ENCODE measurements around the gene ATG10.
"Not testable (repeated sequence)": the region's sequence is repeated elsewhere in the genome, so short reads cannot be mapped to it uniquely, and the experiment has no call there.

ATG10 gene

GRCh38 chr5:82115858-82116257, 144.0 kb downstream of the ATG10 start:
- FAIRE-seq (no peak), DNase-seq (ENCODE audit: low spot score) (no peak)

- no peak for FAIRE-seq
Measured at GRCh38 chr5:82119889-82120288, 148.1 kb downstream of the ATG10 start.

DNA sequence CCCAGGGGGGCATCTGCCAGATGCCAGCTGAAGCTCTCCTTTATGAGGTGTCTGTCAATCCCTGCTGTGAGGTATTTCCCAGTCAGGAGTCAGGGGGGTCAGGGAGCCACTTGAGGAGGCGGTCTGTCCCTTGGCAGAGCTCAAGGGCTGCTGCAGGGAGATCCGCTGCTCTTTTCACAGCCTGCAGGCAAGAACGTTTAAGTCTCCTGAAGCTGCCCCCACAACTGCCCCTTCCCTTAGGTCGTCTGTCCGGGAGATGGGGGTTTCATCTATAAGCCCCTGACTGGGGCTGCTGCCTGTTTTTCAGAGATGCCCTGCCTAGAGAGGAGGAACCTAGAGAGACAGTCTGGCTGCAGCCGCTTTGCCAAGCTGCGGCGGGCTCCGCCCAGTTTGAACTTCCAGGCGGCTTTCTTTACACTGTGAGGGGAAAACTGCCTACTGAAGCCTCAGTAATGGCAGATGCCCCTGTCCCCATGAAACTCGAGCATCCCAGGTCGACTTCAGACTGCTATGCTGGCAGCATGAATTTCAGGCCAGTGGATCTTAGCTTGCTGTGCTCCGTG, 158.0 kb downstream of the ATG10 start:
- no peak for DNase-seq (ENCODE audit: low spot score)
- no peak for FAIRE-seq

More at GRCh38 chr5:82119889-82120288, 148.1 kb downstream of the ATG10 start:
- no peak for DNase-seq (ENCODE audit: low spot score)

DNA sequence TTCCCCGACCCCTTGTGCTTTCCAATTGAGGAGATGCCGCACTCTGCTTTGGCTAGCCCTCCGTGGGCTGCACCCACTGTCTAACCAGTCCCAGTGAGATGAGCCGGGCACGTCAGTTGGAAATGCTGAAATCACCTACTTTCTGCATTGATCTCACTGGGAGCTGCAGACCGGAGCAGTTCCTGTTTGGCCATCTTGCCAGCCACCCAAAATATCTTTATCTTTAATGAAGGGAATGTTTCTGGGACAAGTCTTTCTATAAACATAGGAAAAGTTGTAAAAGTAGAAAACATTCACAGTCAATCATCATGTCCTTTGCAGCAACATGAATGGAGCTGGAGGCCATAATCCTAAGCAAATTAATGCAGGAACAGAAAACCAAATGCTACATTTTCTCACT, 158.8 kb downstream of the ATG10 start:
- no peak for DNase-seq (ENCODE audit: low spot score)
- FAIRE-seq: no peak

- no peak for DNase-seq (ENCODE audit: low spot score)
- FAIRE-seq: no peak
Measured at GRCh38 chr5:82137205-82137604, 165.4 kb downstream of the ATG10 start.

DNA sequence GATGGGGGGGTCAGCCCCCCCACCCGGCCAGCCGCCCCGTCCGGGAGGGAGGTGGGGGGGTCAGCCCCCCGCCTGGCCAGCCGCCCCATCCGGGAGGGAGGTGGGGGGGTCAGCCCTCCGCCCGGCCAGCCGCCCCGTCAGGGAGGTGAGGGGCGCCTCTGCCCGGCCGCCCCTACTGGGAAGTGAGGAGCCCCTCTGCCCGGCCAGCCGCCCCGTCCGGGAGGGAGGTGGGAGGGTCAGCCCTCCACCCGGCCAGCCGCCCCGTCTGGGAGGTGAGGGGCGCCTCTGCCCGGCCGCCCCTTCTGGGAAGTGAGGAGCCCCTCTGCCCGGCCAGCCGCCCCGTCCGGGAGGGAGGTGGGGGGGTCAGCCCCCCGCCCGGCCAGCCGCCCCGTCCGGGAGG, 168.0 kb downstream of the ATG10 start:
- not testable (repeated sequence) for DNase-seq (ENCODE audit: low spot score); FAIRE-seq

GRCh38 chr5:82142217-82142841, 170.5 kb downstream of the ATG10 start:
- DNase-seq (ENCODE audit: low spot score) (no peak), FAIRE-seq (no peak)

- FAIRE-seq (no peak), DNase-seq (ENCODE audit: low spot score) (no peak)
Measured at GRCh38 chr5:82142928-82143577, 171.2 kb downstream of the ATG10 start.

DNA sequence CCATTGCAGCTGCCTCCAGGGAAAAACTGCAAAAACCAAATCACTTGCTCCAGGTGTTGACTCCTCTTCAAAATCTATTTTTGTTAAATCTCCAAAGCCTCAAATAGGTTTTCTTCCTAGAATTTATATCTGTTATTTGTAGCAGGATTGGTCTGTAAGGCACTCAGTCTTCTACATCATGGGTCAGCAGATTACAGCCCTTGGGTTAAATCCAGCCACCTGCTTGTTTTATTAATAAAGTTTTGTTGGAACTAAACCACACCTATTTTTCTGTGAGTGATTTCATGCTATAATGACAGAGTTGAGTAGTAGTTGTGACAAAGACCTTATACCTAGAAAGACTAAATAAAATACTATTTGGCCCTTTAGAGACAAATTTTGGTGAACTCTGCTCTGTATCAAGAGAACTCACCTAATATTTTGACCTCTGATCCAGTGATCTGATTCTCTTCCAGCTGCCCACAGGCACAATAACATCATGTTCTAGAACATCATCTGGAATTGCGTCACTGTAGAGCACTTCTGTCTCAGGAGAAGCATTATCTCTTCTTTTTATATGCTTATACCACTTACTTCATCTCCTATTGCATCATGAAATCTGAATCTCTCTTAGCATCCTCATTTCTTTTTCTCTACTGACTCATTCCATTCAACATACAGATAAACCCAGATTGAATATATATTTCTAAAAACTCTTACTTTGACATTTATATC, 176.2 kb downstream of the ATG10 start:
- DNase-seq (ENCODE audit: low spot score) (no peak), FAIRE-seq (no peak)

DNA sequence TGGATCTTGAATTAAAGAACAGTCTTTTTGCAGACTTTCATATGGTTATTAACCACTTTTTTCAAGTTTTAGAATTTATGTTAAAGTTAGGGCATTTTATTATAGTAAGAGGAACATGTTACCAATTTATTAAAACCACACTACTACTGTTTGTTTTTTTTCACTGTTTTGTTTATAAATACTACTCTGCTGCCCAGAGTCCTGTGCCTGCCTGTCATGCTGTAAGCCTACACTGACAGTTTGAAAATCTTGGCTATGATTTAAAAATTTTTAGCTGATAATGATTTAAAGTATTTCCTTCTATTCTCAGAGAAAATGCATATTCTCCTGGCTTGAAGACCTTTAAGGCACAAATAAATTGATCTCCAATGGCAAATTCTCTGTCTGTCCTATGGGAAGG, 177.6 kb downstream of the ATG10 start:
- FAIRE-seq (no peak), DNase-seq (ENCODE audit: low spot score) (no peak)

DNA sequence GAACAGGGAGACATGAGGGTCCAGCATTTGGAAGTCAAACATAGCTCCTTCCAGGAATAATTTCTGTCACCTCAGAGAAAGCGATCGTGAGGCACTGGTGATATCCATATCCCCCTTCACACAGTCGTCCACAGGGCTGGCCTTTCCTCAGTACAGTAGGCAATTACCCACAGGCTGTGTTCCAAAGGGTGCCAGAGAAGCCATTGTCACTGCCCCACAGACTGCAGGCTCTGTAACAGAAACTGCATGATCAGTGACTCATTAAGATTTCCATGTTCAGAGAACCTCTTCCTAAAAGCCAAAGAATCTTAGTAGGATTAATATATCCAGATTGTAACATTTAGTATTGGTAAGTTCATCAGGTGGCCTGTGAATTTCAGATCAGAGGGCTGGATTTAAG, 178.7 kb downstream of the ATG10 start:
- no peak for DNase-seq (ENCODE audit: low spot score)

DNA sequence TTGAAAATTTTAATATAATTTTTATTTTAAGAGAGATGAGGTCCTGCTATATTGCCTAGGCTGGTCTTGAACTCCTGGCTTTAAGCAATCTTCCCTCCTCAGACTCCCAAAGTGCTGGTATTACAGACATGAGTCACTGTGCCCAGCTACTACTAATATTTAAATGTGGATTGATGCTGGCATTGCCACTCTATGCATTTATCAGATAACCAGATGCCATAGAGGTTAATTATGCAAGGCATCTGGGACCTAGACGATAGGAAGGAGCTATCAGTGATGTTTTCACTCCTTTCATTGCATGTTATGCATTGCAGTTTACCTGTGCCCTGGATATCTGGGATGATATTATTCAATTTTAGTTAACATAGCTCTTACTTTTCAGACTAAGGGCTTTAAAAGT, 179.4 kb downstream of the ATG10 start:
- DNase-seq (ENCODE audit: low spot score) (no peak), FAIRE-seq (no peak)

More for the DNA sequence above, 178.7 kb downstream of the ATG10 start:
- no peak for FAIRE-seq

GRCh38 chr5:82151662-82152061, 179.8 kb downstream of the ATG10 start:
- peak; percentile 13 for DNase-seq (ENCODE audit: low spot score)
- no peak for FAIRE-seq

DNA sequence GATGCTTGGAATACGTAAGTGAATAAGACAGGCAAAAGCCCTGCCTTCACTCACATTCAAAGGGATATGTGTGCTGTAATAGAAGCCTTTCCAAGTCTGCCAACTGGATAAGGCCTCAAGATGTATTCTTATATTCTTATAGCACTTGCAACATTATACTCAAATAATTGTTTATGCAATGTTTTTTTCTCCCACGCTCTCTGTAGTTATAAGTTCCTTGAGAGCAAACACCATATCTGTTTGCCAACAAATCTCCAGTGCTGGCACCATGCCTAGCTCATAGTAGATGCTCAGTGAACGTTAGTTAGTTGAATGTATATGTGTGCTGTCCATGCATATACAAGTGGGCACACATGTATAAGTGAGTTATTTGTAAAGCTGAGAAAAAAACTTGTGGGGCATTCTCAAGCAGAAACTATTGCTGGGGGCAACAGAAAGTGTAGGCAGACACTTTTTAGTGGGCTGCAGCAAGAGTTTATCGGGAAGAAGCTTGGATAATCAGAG, 181.2 kb downstream of the ATG10 start:
- no peak for FAIRE-seq

GRCh38 chr5:82154776-82155175, 183.0 kb downstream of the ATG10 start:
- no peak for FAIRE-seq

More for the DNA sequence above, 181.2 kb downstream of the ATG10 start:
- DNase-seq (ENCODE audit: low spot score): no peak

GRCh38 chr5:82155305-82155704, 183.5 kb downstream of the ATG10 start:
- no peak for DNase-seq (ENCODE audit: low spot score)
- FAIRE-seq: no peak

More at GRCh38 chr5:82154776-82155175, 183.0 kb downstream of the ATG10 start:
- no peak for DNase-seq (ENCODE audit: low spot score)

GRCh38 chr5:82156874-82157273, 185.1 kb downstream of the ATG10 start:
- FAIRE-seq: no peak
- DNase-seq (ENCODE audit: low spot score): no peak

- FAIRE-seq (peak; percentile 76), DNase-seq (ENCODE audit: low spot score) (peak; percentile 58)
Measured at GRCh38 chr5:82158755-82159413, 187.1 kb downstream of the ATG10 start.

- no peak for FAIRE-seq
Measured at GRCh38 chr5:82160948-82161347, 189.1 kb downstream of the ATG10 start.

GRCh38 chr5:82162573-82162972, 190.8 kb downstream of the ATG10 start:
- FAIRE-seq (no peak), DNase-seq (ENCODE audit: low spot score) (no peak)

More at GRCh38 chr5:82160948-82161347, 189.1 kb downstream of the ATG10 start:
- DNase-seq (ENCODE audit: low spot score): peak; percentile 6

DNA sequence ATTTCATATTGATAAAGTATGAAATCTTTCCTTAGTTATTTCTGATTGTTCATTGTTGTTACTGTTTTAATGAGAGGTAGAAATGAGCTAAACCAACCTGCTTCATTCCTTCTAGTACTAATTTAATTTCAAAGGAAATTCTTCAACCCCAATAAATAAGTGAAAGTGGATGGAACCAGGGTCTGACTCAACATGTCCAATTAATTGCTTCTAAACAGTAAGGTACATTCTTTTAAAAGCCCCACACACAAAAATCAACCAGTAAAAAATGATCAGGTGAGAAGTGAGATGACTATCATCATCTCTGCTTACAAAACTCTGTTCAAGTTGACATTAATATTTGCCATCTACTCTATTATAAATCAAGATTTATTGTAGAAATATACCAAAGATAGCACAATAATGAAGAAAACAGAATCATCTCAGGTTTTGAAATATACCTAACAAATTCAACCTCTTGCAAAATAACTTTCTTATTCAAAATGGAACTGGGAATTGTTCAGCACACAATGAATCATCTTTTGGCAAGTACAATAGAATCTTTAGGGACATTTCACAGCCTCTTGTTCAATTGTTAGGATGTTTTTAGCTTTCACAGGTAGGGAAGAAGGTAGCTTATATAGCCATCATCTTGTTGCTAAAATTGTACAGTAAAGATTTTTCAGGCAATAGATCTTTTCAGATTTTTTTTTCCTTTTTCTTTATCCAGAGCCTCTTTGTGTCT, 191.8 kb downstream of the ATG10 start:
- FAIRE-seq (no peak), DNase-seq (ENCODE audit: low spot score) (peak; percentile 38)

Measured in RCC 7860 (cell line).